Measurements from ENCODE around the gene TAF3.

TAF3 gene

DNA sequence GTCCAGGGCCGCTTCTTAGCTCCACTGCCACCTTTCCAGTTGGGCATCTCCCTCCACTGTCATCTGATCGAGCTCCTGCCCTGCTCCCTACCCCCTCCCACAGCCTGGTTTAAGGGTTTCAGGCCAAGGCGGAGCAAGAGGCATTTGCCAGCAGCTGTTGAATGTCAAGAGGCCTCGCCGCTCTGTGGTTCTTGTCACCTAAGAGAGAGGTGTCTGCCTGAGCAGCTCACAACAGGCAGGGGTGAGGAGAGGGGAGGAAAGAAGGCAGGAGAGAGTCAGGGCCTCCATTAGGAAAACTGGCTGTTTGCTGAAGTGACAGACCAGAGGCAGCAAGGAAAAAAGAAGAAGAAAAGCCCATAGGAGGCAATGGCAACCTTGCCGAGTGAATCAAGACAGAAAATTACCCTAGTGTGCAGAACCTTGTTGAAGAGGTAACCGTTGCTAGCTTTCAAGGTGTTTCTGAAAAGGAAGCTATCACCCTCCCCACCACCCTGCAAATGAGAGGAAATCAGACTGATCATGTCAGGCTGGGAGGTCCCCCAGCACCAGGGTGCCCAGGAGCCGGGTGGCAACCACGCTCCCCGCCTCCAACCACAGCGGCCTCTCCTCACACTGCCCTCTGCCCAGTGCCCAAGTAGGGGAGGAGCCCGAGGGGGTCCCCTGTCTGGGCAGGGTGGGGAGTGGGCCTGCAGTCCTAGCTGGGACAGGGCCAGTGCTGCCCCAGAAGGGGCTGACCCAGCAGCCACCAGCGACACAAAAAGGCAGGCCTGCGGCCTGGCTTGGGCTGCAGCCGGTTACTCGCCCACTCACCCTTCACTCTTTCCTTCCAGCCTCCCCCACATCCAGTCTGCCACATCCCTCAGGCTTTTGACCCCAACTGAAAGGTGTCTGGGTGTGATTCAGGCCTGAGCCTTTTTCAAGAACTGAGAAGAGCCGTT is 243.2 kb downstream of the TAF3 start:
- peak in 1 of 2 experiments; percentile 30 for DNase-seq

DNA sequence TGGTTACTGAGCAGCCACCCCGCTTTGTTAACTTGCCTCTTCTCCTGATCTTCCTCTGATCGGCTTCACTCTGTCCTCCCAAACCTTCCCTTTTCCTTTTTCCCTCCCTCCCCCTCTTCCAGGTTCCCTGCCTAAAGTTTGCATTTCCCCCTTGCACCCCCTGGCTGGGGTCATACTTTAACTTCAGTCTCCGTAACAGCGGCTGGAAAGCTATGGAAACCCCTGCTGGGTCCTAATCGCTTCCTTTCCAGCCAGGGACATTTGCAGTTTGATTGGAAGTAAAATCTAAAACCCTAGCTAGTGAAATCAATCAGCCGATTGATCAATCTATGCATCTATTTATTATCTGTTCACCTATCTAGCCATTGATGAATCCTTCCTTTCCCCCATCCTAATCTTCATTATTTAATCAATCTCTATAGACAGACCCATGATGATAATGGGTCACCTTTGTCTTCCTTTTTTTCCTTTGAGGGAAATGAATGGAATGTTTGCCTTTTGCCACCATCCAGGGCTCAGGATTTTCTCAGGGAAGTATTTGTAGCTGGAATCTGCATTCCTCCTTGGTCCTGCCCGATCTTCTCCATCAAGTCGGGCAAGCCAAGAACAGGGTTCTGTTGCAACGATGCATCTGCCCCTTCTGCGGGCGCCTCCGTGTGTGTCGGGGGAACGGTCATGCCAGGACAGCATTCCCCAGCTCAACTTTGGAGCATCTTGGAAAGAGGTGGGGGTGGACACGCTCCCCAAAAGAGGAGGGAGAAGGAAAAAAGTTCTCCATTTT is 245.0 kb downstream of the TAF3 start:
- no peak for DNase-seq

DNA sequence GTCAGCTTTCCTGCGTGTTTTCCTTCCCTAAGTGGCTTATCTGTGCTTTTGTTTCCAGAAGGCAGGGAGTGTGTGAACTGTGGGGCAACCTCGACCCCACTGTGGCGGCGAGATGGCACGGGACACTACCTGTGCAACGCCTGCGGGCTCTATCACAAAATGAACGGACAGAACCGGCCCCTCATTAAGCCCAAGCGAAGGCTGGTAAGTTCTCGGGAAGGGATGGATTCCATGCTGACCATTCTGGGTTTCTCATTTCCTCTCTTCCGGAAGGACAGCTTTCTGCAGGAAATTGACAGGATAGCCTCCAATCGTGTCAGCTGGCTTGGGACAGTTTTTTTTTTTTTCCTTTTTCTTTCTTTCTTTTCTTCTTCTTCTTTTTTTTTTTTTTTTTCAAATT is 245.6 kb downstream of the TAF3 start:
- DNase-seq, result no peak

DNA sequence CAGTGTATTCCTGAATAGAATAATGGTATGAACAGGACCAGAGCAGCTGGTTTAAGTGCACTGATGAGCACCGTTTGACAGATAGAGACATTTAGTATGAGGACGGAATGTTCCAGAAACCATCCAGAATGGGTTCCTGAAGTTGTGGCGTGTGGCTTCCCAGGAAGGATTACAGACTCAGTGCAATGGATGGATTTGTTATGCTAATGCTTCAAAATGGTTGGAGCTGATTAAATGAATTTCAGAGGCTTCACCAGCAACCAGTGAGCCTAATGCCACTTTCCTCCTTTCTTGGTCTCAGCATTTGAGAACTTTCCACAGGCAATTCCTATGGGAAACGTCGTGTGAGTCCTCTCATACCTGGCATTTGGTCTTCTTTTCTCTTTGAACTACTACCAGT is 246.1 kb downstream of the TAF3 start:
- no peak for DNase-seq

DNA sequence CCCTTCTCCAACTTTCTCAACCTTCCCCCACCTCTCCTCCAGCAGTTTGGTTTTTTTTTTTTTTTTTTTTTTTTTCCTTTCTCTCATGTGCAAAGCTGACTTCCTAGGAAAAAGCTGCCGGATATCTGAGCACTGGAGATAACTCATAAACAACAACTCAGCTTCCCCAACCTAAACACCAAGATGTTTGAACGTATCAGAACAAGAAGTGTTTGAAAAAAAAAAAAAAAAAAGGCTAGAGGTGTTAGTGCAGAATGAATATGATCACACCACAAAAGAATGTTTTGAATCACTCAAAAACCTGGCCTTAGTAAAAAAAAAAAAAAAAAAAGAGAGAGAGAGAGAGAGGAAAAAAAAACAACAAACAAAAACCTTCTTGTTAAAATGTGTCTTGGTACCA is 247.3 kb downstream of the TAF3 start:
- no peak for DNase-seq

DNA sequence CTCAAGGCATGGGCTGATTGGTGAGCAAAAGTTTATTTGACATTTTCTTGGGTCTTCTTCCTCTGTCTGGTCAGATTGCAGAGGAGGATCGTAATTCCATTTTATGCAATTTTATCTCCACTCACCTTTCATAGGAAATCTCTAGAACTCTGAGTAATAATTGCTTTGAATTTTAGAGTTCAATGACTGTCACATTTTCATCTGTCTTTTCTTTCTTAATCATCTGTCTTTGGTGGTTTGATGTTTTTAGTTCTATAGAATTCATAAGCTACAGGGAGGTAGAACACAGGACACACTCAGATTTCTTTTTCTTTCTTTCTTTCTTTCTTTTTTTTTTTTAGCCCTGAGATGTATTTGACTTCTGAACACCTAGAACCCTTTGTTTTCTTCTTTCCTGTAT is 247.8 kb downstream of the TAF3 start:
- DNase-seq, result no peak

All from NCI-H524 (cell line).